Measurements from ENCODE around the gene TLE1.

- TF ChIP-seq REST (IDR thresholded peaks at IDR 0.05; ENCODE audit: insufficient read depth in 1 of 2, low read depth in 2 of 2, low read length in 2 of 2), result no peak
- TF ChIP-seq TAF1 (IDR thresholded peaks at IDR 0.05; ENCODE audit: borderline replicate concordance, insufficient read depth, low read length), result no peak
- no peak for TF ChIP-seq POLR2AphosphoS5 (IDR thresholded peaks at IDR 0.05; ENCODE audit: low read depth, low read length)
Observed at GRCh38 chr9:81584099-81584498, 105.2 kb downstream of the TLE1 start.

Measured in PFSK-1 (cell line).